RPMI7951 (cell line): ENCODE measurements around the gene MED25. TPM values are rescaled to one million over a fixed set of nuclear protein-coding genes. Genes with fewer than 3 reads are reported as not detected.

Experiments
- DNase-seq: peaks from one replicate; pipeline ENCODE4 v3.0.0-alpha.2; 2012; ENCODE audit warnings: low read depth
- total RNA-seq: library from RNA; depleted of rRNA; stranded (reverse); fragments of >200 nt; shearing (Covaris generic); gene quantifications from 2 replicates; pipeline ENCODE4 v1.2.3, GENCODE V29; 2014

The MED25 gene
- total RNA-seq, 1 experiment from 2014 or later = 22.9 TPM

DNA sequence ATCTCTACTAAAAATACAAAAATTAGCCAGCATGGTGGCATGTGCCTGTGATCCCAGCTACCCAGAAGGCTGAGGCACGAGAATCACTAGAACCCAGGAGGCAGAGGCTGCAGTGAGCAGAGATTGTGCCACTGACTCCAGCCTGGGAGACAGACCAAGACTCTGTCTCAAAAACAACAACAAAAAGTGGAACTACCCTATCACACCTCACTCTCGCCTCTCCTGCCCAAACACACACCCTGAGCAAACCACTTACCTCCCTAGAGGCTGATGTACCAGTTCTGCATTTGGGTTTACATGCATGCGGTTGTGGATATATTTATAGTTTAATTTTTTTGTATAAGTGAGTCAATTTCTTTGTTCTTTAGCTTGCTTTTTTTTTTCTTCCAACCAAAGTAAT, 25.2 kb downstream of the MED25 start:
- DNase-seq = no peak

DNA sequence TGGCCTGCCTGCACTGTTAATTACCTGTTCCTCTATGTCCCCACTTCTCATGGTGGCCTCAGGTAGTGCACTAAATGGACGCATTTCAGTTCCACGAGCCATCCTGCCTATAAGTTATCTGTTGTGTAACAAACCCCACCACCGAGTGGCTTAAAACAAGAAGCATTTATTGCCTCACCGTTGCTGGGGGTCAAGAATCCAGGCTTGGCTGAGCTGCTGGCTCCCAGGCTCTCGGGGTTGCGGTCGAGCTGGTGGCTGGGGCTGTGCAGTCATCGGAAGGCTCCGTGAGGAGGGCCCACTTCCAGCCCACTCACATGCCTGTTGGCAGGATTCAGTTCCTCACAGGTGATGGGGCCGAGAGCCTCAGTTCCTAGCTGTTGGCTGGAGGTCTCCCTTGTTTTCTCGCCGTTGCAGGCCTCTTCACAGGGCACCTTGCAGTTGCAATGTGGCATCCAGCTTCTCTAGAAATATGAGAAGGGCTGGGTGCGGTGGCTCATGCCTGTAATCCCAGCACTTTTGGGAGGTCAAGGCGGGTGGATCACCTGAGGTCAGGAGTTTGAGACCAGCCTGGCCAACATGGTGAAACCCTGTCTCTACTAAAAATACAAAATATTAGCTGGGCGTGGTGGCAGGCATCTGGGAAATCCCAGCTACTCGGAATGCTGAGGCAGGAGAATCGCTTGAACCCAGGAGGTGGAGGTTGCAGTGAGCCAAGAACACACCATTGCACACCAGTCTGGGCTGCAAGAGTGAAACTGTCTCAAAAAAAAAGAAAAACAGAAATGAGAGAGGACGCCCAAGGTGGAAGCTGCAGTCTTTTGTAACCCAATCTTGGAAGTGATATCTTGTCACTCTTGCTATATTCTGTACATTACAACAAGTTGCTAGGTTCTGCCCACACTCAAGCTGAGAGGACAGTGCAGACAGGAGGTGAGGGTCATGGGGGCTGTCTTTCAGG, 26.3 kb downstream of the MED25 start:
- no peak for DNase-seq

DNA sequence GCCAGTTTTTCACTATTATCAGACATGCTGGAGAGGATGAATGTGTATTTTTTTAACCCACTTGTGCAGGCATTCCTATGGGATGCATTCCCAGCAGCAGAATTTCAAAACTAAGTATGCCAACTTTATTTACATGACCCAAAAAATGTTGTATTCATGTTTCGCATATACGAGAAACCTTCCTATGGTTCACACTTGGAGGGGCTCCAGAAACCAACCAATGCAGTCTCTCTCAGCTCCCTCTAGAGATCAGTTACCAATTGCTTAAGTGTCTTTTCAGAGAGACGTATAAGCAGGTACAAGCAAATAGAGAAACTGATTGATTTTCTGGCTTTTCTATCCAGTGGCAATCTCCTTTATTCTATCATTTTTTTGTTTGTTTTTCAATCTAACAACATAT, 27.3 kb downstream of the MED25 start:
- no peak for DNase-seq

DNA sequence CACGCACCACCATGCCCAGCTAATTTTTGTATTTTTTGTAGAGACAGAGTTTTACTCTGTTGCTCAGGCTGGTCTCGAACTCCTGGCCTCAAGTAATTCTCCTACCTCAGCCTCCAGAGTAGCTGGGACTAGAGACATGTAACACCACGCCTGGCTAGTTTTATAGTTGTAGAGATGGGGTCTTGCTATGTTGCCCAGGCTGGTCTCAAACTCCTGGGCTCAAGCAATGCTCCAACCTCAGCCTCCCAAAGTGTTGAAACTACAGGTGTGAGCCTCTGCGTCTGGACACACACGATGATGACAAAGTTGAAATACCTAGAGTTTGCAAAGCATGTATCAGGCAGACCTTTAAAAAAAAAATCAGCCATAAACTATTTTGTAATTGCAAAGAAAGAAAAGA, 28.3 kb downstream of the MED25 start:
- no peak for DNase-seq

DNA sequence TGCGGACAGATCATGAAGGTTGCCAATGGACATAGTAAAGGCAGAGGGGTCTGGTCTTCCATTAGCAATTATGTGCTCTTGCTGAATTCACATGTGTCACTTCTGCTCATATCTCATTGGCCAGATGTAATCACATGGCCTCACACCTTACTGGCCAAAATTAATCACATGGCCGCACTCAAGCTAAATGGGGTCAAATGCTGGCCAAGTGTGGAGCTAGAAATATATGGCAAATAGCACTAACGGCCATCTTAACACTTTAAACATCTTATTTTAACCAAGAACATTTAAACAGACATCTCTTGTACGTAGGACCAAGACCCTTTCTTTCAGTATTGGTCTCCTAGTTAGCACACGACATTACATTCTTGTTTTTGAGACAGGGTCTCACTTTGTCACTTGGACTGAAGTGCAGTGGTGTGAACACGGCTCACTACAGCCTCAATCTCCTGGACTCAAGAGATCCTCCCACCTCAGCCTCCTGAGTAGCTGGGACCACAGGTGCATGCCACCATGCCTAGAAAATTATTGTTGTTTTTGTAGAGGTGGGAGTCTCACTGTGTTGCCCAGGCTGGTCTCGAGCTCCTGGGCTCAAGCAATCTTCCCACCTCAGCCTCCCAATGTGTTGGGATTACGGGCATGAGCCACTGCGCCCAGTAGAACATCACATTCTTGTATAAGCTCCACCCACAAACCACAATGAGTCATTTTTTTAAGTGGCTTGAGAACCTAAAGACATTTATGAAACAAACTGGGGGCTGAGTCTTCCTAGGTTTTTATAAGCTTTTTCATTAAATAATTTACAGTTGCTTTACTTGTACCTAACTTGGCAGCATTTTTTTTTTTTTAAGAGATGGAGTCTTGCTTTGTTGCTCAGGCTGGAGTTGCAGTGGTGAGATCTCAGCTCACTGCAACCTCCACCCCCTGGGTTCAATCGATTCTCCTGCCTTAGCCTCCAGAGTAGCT, 29.9 kb downstream of the MED25 start:
- DNase-seq = peak; percentile 93

DNA sequence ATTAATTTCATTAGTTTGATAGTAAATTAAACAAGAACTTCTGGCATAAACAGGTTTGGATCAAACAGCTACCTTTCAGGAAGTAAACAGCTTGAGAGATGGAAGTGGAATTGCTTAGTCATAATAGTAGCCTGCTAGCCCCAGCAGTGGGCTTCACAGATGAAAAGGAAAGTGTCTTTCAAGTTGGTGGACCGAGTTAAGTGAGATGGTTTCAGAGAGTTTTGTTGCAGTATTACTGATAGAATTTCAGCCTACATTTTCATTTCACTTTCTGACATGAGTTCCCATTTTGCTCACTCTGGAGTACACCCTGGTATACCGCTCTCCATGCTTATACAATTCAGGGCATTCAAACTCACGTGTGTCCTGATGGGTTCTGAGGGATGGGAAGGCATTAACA, 30.8 kb downstream of the MED25 start:
- no peak for DNase-seq

DNA sequence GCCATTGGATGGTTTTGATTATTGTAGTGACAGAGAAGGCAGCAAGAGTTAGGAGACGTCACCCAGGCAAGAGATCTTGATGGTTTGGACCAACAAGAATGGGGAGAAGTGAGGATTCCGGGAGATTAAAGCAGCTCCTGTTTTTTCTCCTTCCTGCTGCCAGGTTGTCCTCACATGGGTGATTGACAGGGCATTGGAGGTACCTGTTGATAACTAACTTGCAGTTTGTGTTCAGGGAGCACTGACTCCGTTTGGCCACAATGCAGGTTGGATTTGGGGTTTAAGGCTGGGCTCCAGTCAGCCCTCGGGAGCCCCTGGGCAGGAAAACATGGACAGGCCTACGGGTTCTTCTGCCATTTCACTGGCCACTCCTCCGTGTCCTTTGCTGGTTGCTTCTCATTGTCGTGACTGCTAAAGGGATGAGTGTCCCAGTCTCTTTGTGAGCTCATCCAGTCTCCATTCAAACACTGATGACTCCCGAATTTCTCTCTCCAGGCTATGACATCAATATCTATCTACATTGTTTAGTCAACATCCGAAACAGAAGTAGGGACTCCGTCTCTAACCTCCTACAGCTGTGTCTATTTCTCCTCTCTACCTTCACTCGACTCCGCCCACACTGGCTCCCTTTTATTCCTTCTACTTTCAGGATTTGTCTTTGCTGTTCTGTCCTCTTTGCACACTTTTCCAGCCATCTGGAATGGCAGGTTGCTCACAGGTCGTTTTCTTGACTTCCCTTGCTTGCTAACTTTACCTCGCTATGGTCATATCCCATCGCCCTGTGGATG, 31.5 kb downstream of the MED25 start:
- no peak for DNase-seq

DNA sequence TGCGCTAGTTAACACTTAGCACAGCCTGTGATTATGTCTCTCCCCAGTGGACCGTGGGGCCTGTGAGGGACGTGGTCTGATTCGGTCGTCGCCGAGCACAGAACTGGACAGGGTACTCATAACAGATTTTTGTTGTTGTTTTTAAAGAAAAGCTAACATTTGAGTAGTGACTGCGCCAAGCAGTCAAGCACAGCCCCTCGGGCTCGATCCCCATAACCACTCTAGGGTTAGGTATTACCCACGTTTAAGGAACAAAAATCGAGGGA, 32.1 kb downstream of the MED25 start:
- no peak for DNase-seq

DNA sequence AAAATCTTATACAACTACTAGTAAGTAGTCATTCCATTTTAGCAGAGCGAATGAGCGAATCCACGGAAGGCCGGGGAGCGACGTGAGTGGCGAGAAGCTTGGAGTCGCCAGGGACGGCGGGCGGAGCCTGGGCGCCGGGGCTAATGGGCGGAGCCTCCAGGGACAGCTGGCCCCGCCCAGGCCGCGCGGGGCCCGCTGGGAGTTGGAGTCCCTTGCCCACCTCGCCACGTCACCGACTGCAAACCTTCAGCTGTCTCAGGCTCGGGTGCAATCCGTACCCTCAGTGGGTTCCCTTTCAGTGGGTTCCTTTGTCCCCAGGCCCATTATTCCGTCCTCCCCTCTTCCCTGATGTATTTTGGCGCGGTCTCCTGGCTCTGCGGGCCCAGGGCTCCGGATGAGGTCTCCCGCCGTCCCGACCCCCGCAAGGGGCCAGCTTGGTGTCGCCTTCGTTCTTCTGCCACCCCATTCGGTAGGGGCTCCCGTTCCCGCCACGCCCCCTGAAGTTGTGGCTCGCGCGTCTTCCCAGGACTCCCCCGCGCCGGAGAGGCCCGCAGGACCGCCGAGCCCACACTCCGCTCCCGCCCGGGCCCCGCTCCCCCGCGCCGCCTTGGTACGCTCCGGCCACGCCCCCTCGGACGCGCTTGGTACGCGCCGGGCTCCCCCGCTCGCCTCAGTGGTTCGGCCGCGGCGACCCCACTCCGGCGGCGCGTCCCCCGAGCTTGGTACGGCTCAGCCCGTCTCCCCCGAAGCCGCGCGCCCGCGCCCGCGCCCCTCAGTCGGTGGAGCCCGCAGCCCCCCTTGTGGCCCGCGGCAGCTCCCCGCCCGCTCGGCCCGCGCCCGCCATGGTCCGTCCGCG, 32.6 kb downstream of the MED25 start, which contains the start of gene PTOV1:
TSS of gene PTOV1 (plus strand) at position 673 of the 856 bp plus-strand sequence.
- DNase-seq = peak; percentile 92

DNA sequence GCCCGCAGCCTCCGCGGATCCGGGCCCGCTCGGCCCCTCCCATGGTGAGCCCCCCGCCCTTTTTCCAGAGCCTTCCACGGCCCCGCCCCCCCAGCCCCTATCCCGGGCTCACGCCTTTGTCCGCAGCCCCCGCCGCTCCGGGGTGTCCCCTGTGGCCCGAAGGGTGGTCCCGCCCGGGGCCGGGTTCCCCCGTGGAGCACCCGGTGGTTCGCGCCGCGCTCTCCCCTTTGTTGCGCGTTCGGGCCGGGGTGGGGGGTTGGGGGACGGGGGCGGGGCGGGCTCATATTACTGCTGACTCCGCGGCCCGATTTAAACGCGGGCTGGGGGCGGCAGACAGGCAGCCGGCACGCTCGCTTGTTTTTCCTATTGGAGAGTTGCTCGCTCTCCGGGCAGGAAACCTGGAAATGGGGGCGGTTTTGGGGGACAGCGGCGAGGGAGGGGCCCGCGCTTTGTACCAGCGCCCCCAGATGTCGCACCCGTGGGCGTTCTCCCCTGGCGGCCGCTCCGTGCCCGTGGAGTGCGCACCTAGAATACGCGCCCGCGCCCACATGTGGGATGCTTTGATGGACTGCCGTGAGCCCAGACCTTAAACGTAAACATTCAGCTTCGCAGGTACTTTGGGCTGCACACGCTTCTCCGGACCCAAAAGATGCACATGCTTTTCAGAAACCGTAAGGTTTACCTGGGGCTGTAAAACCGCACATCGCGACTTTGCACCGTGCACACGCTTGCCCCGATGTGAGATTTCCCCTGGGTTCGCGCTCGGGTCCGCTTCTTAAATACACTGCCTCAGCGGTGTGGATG, 33.6 kb downstream of the MED25 start:
- no peak for DNase-seq

DNA sequence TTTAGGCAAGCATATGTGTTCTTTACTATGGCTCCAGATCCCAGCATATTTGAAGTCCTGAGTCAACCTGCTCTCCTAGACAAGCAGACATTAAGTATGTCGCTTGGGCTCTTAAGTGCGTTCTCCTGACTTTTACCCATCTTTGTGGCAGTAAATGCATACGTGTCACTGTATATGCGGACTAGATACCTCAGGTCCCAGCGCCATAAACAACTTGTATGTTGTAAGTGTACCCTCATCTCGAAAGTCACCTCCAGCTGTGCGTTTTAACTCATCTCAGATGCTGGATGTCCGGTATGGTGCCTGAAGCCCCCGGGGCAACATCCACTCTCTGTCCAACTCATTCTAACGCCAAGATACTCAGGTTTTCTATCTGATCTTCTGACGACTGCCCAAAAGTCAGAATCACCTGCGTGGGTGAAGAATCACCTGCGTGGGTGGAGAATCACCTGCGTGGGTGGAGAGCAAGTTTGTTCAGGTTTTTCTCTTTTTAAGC, 34.6 kb downstream of the MED25 start:
- DNase-seq = no peak

DNA sequence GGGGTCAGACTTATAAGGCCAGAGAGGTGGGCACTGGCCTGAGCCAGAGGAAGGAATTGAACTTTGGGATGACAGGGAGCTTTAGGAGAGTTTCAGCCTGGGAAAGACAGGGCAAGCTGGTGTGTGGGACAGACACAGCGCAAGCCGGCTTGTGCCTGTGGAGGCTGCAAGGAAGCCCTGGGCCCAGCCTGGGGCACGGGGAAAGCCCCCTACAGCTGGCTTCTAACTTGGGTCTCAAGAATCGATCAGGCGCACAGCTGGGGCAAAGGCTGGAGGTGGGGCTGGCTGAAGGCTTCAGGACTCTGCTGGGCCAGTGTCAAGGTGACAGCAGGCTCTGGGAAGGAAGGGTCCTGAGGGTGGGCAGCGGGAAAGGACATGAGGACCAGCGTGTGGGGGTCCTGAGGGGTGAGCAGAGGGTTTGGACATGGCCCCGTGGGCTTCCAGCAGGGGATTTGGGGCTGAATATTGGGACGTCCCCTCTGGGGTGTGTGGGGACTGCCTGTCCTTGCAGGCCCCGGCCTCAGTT, 35.8 kb downstream of the MED25 start:
- no peak for DNase-seq

DNA sequence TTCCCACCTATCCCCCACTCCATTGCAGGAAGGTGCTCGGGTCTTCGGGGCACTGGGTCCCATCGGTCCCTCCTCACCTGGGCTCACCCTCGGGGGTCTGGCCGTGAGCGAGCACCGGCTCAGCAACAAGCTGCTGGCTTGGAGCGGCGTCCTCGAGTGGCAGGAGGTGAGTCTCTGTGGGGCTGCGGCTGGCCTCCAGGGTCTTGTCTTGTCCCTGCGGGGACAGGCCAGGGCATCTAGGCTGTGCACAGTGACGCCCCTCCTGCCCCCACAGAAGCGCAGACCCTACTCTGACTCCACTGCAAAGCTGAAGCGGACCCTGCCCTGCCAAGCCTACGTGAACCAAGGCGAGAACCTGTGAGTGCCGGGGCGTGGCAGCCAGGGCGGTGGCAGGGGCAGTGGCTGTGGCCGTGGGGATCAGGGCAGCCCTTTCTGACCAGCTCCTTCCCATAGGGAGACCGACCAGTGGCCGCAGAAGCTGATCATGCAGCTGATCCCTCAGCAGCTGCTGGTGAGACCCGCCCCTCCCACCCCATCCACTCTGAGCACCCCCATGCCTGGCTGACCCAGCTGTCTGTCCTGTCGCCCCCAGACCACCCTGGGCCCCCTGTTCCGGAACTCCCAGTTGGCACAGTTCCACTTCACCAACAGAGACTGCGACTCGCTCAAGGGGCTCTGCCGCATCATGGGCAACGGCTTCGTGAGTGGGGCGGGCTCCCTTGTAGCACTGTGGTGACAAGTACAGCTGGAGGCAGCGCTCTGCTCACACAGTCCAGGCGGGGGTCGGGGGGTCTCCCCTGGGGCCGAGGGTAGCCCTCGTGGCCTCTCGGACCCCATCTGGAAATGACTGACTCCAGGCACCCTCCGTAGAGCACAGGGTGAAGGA, 36.5 kb downstream of the MED25 start:
- DNase-seq = no peak

DNA sequence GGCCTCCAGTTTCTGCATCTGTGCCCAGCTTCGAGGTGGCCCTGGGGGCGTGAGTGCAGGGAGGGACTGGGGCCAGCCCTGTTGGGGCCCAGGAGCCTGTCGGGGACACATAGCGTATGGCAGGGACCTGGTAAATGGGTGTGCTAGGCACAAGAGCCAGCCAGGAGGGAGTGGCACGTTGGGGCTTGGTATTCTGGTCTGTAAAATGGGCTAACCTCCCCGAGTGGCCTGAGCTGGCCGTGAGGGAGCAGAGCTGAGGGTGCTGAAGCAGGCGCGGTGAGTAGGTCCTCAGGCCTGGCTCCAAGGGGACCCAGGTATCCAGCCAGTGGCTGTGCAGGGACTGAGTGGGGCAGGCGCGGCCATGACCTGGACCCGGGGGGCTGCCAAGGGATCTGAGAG, 37.2 kb downstream of the MED25 start:
- no peak for DNase-seq

DNA sequence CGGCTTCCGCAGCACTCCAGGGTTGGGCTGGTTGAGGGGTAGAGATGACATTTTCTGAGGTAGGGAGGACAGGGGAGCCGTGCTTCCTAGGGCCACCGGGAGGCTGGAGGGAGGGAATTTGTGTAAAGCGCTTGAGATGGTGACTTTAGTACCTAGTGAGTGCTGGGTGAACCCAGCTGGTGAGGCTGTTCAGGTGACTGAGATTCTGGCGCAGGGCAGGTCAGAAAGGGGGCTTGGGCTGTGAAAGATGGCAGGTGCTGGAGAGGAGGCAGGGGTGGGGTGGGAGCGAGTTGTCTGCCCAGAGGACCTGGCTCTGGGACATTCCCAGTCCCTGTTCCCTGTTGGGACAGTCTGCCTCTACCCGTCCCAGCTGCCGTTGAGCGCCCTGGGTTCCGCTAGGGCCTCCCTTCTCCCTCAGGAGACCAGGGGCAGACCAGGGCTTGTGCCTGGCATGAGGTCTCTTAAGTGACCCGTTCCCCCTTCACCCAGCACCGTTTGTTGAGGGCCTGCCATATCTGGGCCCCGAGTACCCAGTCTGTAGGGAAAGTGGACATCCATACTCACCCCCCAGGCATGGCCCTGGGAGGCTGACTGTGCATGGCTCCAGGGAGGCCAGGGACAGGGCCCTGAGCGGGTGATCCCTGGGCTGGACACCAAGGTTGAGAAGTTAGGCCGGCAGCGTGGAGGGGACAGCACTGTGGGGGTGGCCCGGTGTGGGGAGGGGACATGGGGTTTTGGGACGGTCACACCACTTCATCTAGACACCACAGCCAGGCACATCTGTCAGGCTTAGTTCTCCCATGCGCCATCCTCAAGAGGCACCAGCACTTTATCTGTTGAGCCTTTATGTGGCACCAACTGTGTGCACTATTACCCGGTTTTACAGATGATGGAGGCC, 37.8 kb downstream of the MED25 start:
- DNase-seq = no peak

DNA sequence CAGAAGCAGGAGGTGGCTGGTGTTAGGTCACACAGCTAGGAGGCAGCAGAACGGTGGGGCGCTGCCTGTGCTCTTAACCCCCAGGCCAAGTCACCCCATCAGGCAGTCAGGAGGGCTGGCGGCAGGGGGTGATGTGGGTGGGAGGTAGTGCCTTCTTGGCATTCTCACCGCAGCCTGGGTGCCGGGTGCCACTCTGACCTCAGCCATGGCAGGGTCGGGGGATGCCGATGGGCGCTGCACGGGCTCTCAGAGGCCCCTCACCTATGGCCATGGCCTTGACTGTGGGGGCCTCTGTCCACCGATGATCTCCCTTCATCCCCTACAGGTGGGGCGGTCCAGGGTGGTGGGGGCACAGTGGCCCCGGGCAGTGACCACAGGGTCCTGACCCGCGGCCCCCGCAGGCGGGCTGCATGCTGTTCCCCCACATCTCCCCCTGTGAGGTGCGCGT, 38.5 kb downstream of the MED25 start:
- DNase-seq = no peak

DNA sequence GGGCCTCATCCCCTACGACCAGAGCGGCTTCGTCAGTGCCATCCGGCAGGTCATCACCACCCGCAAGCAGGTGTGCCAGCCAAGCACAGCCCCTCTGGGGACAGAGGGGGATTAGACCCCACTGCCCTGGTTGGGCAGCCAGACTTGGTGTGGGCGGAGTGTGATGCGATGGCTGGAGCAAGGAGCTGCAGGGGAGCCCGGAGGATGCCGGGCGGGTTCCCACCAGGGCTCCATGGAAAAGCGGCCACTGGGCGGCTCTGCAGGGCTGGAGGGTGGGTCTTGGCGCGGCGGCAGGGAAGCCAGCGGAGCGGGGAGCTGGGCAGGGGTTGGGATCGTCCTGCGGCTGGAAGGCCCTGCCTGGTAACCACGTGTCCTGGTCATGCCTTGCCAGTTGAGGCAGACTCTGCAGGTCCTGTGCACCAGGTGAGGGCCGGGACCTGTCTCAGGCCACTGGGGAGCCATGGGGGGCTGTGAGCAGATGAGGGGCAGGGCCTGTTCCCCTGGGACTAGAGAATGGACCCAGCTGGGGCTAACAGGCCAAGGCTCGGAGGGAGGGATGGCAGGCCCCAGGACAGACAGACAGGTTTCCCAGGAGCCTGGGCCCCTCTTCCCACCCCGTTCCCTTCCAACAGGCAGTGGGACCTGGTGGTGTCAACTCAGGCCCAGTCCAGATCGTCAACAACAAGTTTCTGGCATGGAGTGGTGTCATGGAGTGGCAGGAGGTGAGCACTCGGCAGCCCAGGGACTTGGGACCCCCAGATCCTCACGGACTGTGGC, 39.2 kb downstream of the MED25 start:
- DNase-seq = no peak
